ENCODE measurements around the gene SP1. TPM values are rescaled to one million over a fixed set of nuclear protein-coding genes. Genes with fewer than 3 reads are reported as not detected.

Gene SP1
- total and polyA plus RNA-seq, 9 of the 15 experiments (the other 6 are each of a cell fraction or from before 2014, with no cell fraction given) = 8.0 to 65.5 (median 41.6) TPM

GRCh38 chr12:53441040-53441833 lies 61.3 kb downstream of the SP1 start, which contains the start of gene PRR13 (continued):
- TF ChIP-seq ZNF699 (CRISPR knock-in tag; IDR thresholded peaks at IDR 0.05; ENCODE audit: insufficient replicate concordance) = no peak
- TF ChIP-seq ARID1B (IDR thresholded peaks at IDR 0.05) = peak; percentile 33; the same call in 1 of the 2 replicates
- no peak for TF ChIP-seq CHD4 (IDR thresholded peaks at IDR 0.05; ENCODE audit: insufficient read depth, insufficient replicate concordance, low read depth, low read length, poor library complexity, severe bottlenecking)
- TF ChIP-seq ATF7 (IDR thresholded peaks at IDR 0.05) = peak; percentile 66
- no peak for TF ChIP-seq TCF7 (IDR thresholded peaks at IDR 0.05; ENCODE audit: borderline replicate concordance)
- TF ChIP-seq ZNF280A (IDR thresholded peaks at IDR 0.05; ENCODE audit: low read depth, partially characterized antibody) = no peak
- no peak for TF ChIP-seq RBM17 (IDR thresholded peaks at IDR 0.05; ENCODE audit: borderline replicate concordance, low read depth, low read length)
- TF ChIP-seq ZBTB5 (IDR thresholded peaks at IDR 0.05) = peak; percentile 75
- no peak for TF ChIP-seq ZNF124 (CRISPR knock-in tag; IDR thresholded peaks at IDR 0.05)
- TF ChIP-seq BHLHE40 (IDR thresholded peaks at IDR 0.05; ENCODE audit: low read length) = no peak
- no peak for TF ChIP-seq HOMEZ (CRISPR knock-in tag; IDR thresholded peaks at IDR 0.05)
- no peak for TF ChIP-seq ZNF444 (CRISPR knock-in tag; IDR thresholded peaks at IDR 0.05)
- no peak for TF ChIP-seq ZBTB49 (CRISPR knock-in tag; IDR thresholded peaks at IDR 0.05; ENCODE audit: borderline replicate concordance)
- no peak for TF ChIP-seq ETS1 (conservative IDR thresholded peaks at IDR 0.05; ENCODE audit: control insufficient read depth, low read depth, low read length)
- TF ChIP-seq NR2C1 (IDR thresholded peaks at IDR 0.05) = 0 out of 2 replicates have a peak, but pooled peaks have one; percentile 34
- no peak for TF ChIP-seq NR2C1 (tag; IDR thresholded peaks at IDR 0.05)
- TF ChIP-seq FIP1L1 (IDR thresholded peaks at IDR 0.05; ENCODE audit: low read depth, low read length, poor library complexity, severe bottlenecking) = no peak
